Globus pallidus (tissue), 1 donor: ENCODE measurements around the gene GBX1.

ENCODE experiments used
- DNase-seq: peaks from one replicate; pipeline ENCODE4 v3.0.0-alpha.2; 2015; ENCODE audit warnings: low spot score

Gene GBX1

DNA sequence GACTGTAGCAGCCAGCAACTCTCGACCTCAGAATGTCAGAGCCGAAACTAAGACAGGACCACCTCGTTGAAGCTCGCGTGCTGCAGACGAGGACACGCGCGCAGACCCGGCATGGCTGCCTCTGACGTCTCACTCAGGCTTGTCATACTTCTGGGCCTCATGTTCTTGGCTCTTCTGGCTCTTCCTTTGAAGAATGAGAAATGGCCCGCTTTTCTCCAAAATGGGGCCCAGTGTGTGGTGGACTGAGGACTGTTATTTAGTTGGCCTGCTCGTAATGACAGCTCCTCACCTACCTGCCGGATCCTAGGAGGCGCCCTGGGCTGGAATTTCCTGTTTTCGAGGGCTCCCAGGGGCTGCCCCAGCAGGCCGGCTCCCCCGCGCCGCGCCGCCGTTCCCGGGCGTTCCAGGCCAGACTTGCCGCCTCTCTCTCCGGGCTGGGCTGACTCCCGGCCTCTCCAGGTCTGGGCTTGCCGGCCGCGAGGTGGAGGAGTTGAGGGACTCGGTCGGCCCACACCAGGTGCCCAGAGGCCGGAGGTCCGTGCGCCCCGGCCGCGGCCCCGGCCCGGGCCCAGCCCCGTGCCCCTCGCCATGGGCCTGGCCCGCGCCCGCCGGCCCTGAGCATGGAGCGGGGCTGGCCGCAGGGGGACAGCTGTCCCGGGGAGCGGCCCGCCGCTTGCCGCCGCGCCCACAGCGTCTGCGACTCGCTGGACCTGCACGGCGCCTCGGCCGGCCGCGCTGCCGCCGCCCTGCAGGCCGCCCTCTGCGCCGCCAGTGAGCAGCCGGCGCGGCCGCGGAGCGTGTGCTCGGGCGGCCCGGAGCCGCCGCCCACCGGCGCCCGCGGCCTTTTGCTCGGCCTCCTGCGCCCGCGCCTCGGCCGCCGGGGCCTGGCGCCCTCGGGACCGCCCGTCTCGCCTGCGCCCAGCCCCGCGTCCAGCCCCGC lies 53.1 kb downstream of the GBX1 start:
- DNase-seq = no peak

- no peak for DNase-seq
Observed at GRCh38 chr7:151113344-151114150, 53.9 kb downstream of the GBX1 start.

GRCh38 chr7:151110941-151111645 lies 56.4 kb downstream of the GBX1 start:
- peak; percentile 73 for DNase-seq

GRCh38 chr7:151110236-151110940 lies 57.1 kb downstream of the GBX1 start:
- DNase-seq = no peak

- DNase-seq = no peak
Observed at GRCh38 chr7:151109094-151110048, 58.1 kb downstream of the GBX1 start.

GRCh38 chr7:151107882-151108281 lies 59.6 kb downstream of the GBX1 start:
- no peak for DNase-seq

DNA sequence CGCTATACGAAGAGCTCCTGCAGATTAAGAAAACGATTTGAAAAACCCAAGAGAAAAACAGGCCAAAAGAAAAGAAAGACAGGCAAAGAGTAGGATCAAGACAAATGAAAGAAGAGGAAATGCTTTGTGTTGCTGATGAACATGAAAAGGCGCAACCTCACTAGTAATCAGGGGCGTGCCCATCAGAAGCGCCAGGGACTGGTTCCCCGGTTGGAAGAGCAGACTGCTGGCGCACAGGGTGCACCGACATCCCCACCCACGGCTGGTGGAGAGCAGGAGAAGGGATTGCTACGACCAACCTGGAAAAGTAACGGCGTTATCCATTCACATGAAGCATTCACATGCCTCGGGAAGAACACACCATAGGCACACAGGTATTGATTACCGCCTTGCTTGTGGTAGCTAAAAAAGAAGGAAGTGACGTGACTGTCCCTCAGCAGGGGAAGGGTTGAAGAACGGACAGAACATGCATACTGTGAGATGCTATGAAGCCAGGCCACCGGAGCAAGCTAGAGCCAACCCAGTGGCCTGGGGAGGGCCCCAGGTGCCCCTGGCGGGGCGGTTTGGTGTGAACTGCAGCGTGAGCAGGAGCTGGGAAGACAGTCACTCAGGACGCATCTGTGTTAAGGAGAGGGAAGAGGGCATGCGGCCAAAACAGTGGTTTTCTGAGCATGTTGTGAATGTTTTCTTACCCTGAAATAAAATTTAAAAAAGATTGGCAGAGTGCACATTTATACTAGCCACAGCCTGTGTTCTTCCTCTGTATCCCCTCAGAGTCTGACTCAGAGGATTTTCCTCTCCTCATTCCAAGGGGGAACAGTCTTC lies 62.9 kb downstream of the GBX1 start:
- no peak for DNase-seq

GRCh38 chr7:151103973-151104372 lies 63.5 kb downstream of the GBX1 start:
- DNase-seq = no peak

DNA sequence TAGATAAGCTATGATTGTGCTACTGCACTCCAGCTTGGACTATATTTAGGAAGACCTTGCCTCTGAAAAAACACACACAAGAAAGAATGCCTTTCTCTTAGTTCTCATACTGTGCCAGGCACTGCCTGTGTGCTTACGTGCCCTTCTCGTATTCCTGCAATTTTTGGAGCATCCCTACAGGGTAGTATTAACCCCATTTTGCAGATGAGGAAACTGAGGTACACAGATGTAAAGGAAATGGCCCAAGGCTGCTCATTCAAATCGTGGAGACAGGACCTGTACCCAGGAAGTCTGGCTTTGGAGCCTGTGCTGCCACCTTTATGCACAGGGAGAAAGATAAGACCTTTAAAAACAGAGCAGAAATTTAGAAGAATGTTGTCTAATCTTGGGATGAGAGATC lies 64.5 kb downstream of the GBX1 start:
- DNase-seq = no peak

DNA sequence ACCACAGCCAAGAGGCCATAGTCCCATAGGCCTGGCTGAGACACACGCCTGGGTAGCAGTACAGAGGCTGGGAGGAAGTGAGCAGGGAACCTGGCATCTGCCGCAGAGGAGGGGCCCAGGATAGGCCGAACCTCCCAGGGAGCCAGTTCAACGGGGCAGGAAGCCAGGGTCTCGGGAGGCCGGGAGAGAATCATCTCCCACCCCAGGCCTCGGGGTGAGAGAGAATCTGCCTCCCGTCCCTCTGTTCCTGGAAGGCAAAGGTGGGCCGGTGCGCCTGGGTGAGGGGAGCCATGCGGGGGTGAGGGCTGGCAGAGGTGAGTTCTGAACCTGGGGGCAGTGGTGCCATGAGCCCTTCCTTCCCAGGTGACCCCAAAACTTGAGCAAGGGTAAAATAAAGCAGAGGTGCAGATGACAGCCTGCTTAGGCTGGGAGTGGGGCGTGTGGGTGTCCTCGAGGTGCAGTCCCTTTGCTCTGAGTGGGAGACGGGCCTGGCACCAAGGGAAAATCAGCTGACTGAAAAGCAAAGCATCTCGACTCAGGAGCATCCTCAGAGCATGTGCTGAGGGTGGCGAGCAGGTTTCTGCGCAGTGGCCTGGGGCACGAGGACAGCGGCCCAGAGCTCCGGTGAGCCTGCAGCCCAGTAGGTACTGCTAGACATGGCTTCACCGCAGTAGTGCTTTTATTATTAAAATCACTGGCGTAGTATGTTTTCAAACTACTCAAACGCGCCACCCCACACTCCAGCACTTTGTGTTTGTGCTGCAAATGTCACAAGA lies 65.7 kb downstream of the GBX1 start:
- DNase-seq = no peak

DNA sequence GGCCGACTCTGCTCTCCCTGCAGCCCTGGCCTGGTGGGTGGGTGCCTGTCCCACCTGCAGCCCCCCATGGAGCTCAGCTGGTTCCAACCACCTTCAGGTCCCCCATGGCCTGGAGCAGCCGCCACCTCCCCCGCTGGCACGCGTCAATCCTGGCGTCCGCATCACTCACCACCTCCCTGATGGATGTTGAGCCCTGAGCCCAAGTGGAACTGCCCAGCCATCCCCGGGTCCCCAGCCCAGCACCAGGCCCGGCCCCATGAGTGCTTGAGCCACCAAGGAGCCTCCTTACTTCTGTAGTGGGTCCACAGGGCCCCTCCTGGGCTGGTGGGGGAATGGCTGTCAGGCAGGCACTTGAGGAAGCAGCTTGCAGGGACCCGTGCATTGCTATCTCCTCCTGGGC lies 66.6 kb downstream of the GBX1 start:
- DNase-seq = no peak

- DNase-seq = no peak
Observed at GRCh38 chr7:151099486-151100211, 67.8 kb downstream of the GBX1 start.
